IMR-90 (cell line): Measurements from ENCODE around the gene DHRS7B. TPM values are rescaled to one million over a fixed set of nuclear protein-coding genes. Genes with fewer than 3 reads are reported as not detected.
"Not testable (repeated sequence)": the region's sequence is repeated elsewhere in the genome, so short reads cannot be mapped to it uniquely, and the experiment has no call there.

Experiments used
- ATAC-seq: fragments of 200-7000 bp; cut with Tn5 transposase; 2 replicates; pipeline ENCODE4 v1.9.1; 2020; ENCODE audit warnings: low read depth, mild to moderate bottlenecking, moderate library complexity
- BruUV-seq: library from RNA; stranded (reverse); fragments of 400-500 nt; replicated peaks from 2 replicates; lab custom pipeline; 2021; lab: Mats Ljungman, UMichigan
- CTCF ChIA-PET: fragments of 300-600 bp; formaldehyde crosslinking; extraction: SDS; loops from one replicate; lab custom pipeline; 2021; ENCODE audit warnings: antibody characterized with exemption; lab: Yijun Ruan, JAX
- POLR2A ChIA-PET: fragments of 300-600 bp; sonication (Branson Sonifier 250); formaldehyde crosslinking; loops from one replicate; lab custom pipeline; 2022; ENCODE audit warnings: antibody characterized with exemption; ENCODE audit not compliant: unreplicated experiment; lab: Charles Lee
- DNase-seq: peaks from one replicate; pipeline ENCODE4 v3.0.0; 2013
- H2AFZ ChIP-seq: replicated peaks from 2 replicates; pipeline ENCODE3; 2013; ENCODE audit warnings: low read length, mild to moderate bottlenecking; ENCODE audit not compliant: poor library complexity
- H2AK5ac ChIP-seq: 2 replicates; pipeline ENCODE4 v1.6.1; 2013; ENCODE audit warnings: low read depth, low read length, inconsistent platforms
- H2AK9ac ChIP-seq: replicated peaks from 2 replicates; pipeline ENCODE3; 2013; ENCODE audit warnings: mild to moderate bottlenecking, low read depth, low read length, moderate library complexity; ENCODE audit not compliant: poor library complexity
- H2BK120ac ChIP-seq: 2 replicates; pipeline ENCODE4 v1.6.1; 2013; ENCODE audit warnings: low read depth, low read length, inconsistent platforms
- H2BK15ac ChIP-seq: 3 replicates; pipeline ENCODE4 v1.6.1; 2013; ENCODE audit warnings: low read depth, low read length, inconsistent platforms
- H2BK20ac ChIP-seq: 2 replicates; pipeline ENCODE4 v1.6.1; 2013; ENCODE audit warnings: low read depth, mild to moderate bottlenecking, inconsistent platforms, low read length, moderate library complexity
- H2BK5ac ChIP-seq: 2 replicates; pipeline ENCODE4 v1.6.1; 2013; ENCODE audit warnings: mild to moderate bottlenecking, low read depth, low read length, inconsistent platforms; ENCODE audit not compliant: poor library complexity, severe bottlenecking
- H3K14ac ChIP-seq: replicated peaks from 2 replicates; pipeline ENCODE4 v1.6.1; 2013; ENCODE audit warnings: low read depth, low read length, inconsistent platforms
- H3K18ac ChIP-seq: 2 replicates; pipeline ENCODE4 v1.6.1; 2013; ENCODE audit warnings: low read depth, low read length, control low read depth
- H3K23ac ChIP-seq: 2 replicates; pipeline ENCODE4 v1.6.1; 2013; ENCODE audit warnings: low read depth, low read length, inconsistent platforms
- H3K27ac ChIP-seq: 2 replicates; pipeline ENCODE4 v1.5.1; 2013; ENCODE audit warnings: mild to moderate bottlenecking, control low read depth, low read length; ENCODE audit not compliant: insufficient read depth
- H3K27me3 ChIP-seq: 2 replicates; pipeline ENCODE4 v1.6.1; 2013; ENCODE audit warnings: low read length; ENCODE audit not compliant: control insufficient read depth, insufficient read depth
- H3K36me3 ChIP-seq: 2 replicates; pipeline ENCODE4 v1.6.1; 2013; ENCODE audit warnings: low read length, mixed read lengths; ENCODE audit not compliant: control insufficient read depth, insufficient read depth
- H3K4ac ChIP-seq: 2 replicates; pipeline ENCODE4 v1.6.1; 2013; ENCODE audit warnings: low read depth, low read length, inconsistent platforms
- H3K4me1 ChIP-seq: 2 replicates; pipeline ENCODE4 v1.6.1; 2013; ENCODE audit warnings: low read length, mixed read lengths; ENCODE audit not compliant: control insufficient read depth, insufficient read depth
- H3K4me2 ChIP-seq: 2 replicates; pipeline ENCODE4 v1.6.1; 2013; ENCODE audit warnings: low read depth, mild to moderate bottlenecking, control low read depth, low read length, moderate library complexity
- H3K4me3 ChIP-seq: 2 replicates; pipeline ENCODE4 v1.5.1; 2013; ENCODE audit warnings: low read depth, mild to moderate bottlenecking, control low read depth, low read length, moderate library complexity; ENCODE audit not compliant: insufficient read depth
- H3K56ac ChIP-seq: 2 replicates; pipeline ENCODE4 v1.6.1; 2013; ENCODE audit warnings: low read length, inconsistent platforms; ENCODE audit not compliant: insufficient read depth; ENCODE audit errors: extremely low read depth
- H3K79me1 ChIP-seq, 2 experiments: 2 replicates each; pipeline ENCODE4 v1.6.1; 2013; ENCODE audit warnings: low read length in 2 of 2, inconsistent platforms in 1 of 2, low read depth in 1 of 2
- H3K9ac ChIP-seq: 2 replicates; pipeline ENCODE4 v1.6.1; 2013; ENCODE audit warnings: low read depth, low read length, control low read depth
- H3K9me1 ChIP-seq: 2 replicates; pipeline ENCODE4 v1.6.1; 2013; ENCODE audit warnings: low read length, inconsistent platforms; ENCODE audit not compliant: insufficient read depth
- H3K9me3 ChIP-seq: 2 replicates; pipeline ENCODE4 v1.6.1; 2013; ENCODE audit warnings: low read length; ENCODE audit not compliant: control insufficient read depth, insufficient read depth
- H4K20me1 ChIP-seq: 2 replicates; pipeline ENCODE4 v1.6.1; 2013; ENCODE audit warnings: low read length, inconsistent platforms; ENCODE audit not compliant: insufficient read depth
- H4K5ac ChIP-seq: 2 replicates; pipeline ENCODE4 v1.6.1; 2013; ENCODE audit warnings: mild to moderate bottlenecking, low read depth, low read length, control low read depth
- H4K8ac ChIP-seq, 2 experiments: 2 replicates each; pipeline ENCODE4 v1.6.1; 2013; ENCODE audit warnings: low read depth in 2 of 2, low read length in 2 of 2, control low read depth in 1 of 2, inconsistent platforms in 1 of 2
- H4K91ac ChIP-seq: 2 replicates; pipeline ENCODE4 v1.6.1; 2013; ENCODE audit warnings: low read depth, low read length, inconsistent platforms; ENCODE audit not compliant: insufficient read depth
- ELK1 ChIP-seq: fragments of 150-350 bp; IDR thresholded peaks from 2 replicates; pipeline ENCODE4 v1.6.1; 2016; ENCODE audit warnings: low read depth, mild to moderate bottlenecking, low read length, moderate library complexity, borderline replicate concordance
- MXI1 ChIP-seq: IDR thresholded peaks from 2 replicates; pipeline ENCODE4 v1.6.1; 2012; ENCODE audit warnings: low read depth, mild to moderate bottlenecking, low read length, moderate library complexity, borderline replicate concordance
- NFE2L2 ChIP-seq: fragments of 150-350 bp; IDR thresholded peaks from 2 replicates; pipeline ENCODE4 v1.6.1; 2016; ENCODE audit warnings: low read depth, mild to moderate bottlenecking, low read length
- POLR2A ChIP-seq: IDR thresholded peaks from 2 replicates; pipeline ENCODE4 v1.6.1; 2012; ENCODE audit warnings: mild to moderate bottlenecking, low read depth, low read length
- RFX5 ChIP-seq: IDR thresholded peaks from 2 replicates; pipeline ENCODE4 v1.8.0; 2012; ENCODE audit warnings: low read depth, mild to moderate bottlenecking, low read length, moderate library complexity
- SMC3 ChIP-seq: fragments of 150-350 bp; IDR thresholded peaks from 2 replicates; pipeline ENCODE4 v1.6.1; 2016; ENCODE audit warnings: low read depth, mild to moderate bottlenecking, antibody characterized with exemption, low read length, moderate library complexity
- WGBS, 2 experiments: methylation state at CpG; one replicate each; pipeline versions ENCODE4 v1.1.5 to v1.1.7; 2013; ENCODE audit warnings: missing lambda C conversion rate in 2 of 2; ENCODE audit not compliant: insufficient read length in 1 of 2; ENCODE audit errors: extremely low coverage in 2 of 2; 5-methylcytosine and 5-hydroxymethylcytosine counted together
- dilution Hi-C: fragments of 300-500 bp; cut with HindIII; formaldehyde crosslinking; loops from one replicate; pipeline ENCODE4 v1.14.3; 2018; ENCODE audit warnings: low sequenced_read_pairs; ENCODE audit not compliant: unreplicated experiment
- in situ Hi-C: fragments of 300-500 bp; cut with MboI; formaldehyde crosslinking; loops from 3 replicates; pipeline ENCODE4 v1.14.3; 2019; ENCODE audit warnings: low sequenced_read_pairs, inconsistent platforms, mixed read lengths
- intact Hi-C: fragments of 100-400 bp; cut with micrococcal nuclease; formaldehyde crosslinking; loops from 2 replicates; pipeline ENCODE4 v1.10.0; 2022
- polyA plus RNA-seq, 3 experiments: library from polyadenylated mRNA; depleted of rRNA; stranded (reverse); fragments of >200 nt; gene quantifications; 2 replicates each; pipeline ENCODE4 v1.2.3, GENCODE V29; 2012; ENCODE audit warnings: low replicate concordance in 1 of 3
- total RNA-seq: library from RNA; depleted of rRNA; stranded (reverse); fragments of >200 nt; gene quantifications from 2 replicates; pipeline ENCODE4 v1.2.3, GENCODE V29; 2012

The DHRS7B gene
- total and polyA plus RNA-seq, 2 of the 4 experiments (the other 2 are of a cell fraction): 24.4 to 34.4 TPM

DNA sequence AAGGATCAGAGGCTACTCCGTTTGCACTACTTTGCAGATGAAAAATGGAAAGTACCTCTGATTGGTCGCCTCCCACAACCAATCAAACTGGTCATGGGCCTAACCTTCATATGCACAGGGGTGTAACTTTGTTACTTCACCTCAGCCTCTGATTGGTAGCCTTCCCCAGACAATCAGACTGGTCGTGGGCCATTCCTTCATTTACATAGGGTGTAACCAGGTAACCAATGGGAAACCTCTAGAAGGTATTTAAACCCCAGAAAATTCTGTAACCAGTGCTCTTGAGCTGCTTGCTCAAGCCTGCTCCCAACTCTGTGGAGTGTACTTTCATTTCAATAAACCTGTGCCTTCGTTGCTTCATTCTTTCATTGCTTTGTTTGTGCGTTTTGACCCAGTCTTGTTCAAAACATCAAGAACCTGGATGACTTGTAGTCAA lies 44.7 kb upstream of the DHRS7B start:
- Histone ChIP-seq H3K23ac (no peak overlapping the region), H2BK5ac (no peak overlapping the region), H3K9me3 (0 out of 2 replicates have a peak, but pooled peaks cover 3% of the 10 kb centered on the region), H2BK15ac (no peak overlapping the region), H3K36me3 (no peaks in the 10 kb centered on the region), H3K4ac (no peak overlapping the region), H3K9ac (no peak overlapping the region), H3K14ac (no peak overlapping the region), H2AFZ (no peak overlapping the region), H4K91ac (no peak overlapping the region), H3K4me1 (no peaks in the 10 kb centered on the region), H3K18ac (no peak overlapping the region), H3K9me1 (no peaks in the 10 kb centered on the region), H4K8ac (no peak overlapping the region), H2AK9ac (no peak overlapping the region), H2BK20ac (no peak overlapping the region), H3K4me3 (no peak overlapping the region), H2AK5ac (no peak overlapping the region), H3K79me1 (no peaks in the 10 kb centered on the region), H2BK120ac (no peak overlapping the region), H3K56ac (no peak overlapping the region), H3K27me3 (peaks cover 17% of the 10 kb centered on the region), H3K27ac (no peak overlapping the region), H4K5ac (no peak overlapping the region), H3K4me2 (no peak overlapping the region), H4K20me1 (no peaks in the 10 kb centered on the region)
- CTCF ChIA-PET: no interaction called here
- intact Hi-C loops: no loop called here
- in situ Hi-C loops: no loop called here
- ATAC-seq: no peak
- POLR2A ChIA-PET: no interaction called here
- no peak for DNase-seq
- no peak for TF ChIP-seq NFE2L2
- TF ChIP-seq POLR2A: no peak
- no peak for TF ChIP-seq MXI1
- no peak for TF ChIP-seq ELK1
- no peak for TF ChIP-seq RFX5
- TF ChIP-seq SMC3: no peak
- BruUV-seq: no TSS peak
- WGBS, 2 experiments: no CpG with 5 or more reads among the region's 5 CpGs
- dilution Hi-C loops: no loop called here

GRCh38 chr17:21085280-21085679 lies 41.5 kb upstream of the DHRS7B start:
- in situ Hi-C loops, H3K36me3 ChIP-seq, H3K4ac ChIP-seq, H2AK9ac ChIP-seq, H2BK15ac ChIP-seq, H3K27ac ChIP-seq, H3K23ac ChIP-seq, intact Hi-C loops, BruUV-seq, H3K27me3 ChIP-seq, H3K9me1 ChIP-seq, H2BK20ac ChIP-seq, H3K14ac ChIP-seq, H4K5ac ChIP-seq, H4K20me1 ChIP-seq, H3K4me2 ChIP-seq, H3K18ac ChIP-seq, POLR2A ChIA-PET, CTCF ChIA-PET, H3K4me1 ChIP-seq, H3K4me3 ChIP-seq, H2AFZ ChIP-seq, dilution Hi-C loops, H3K9me3 ChIP-seq, H3K9ac ChIP-seq, ATAC-seq, DNase-seq, H4K8ac ChIP-seq, H4K91ac ChIP-seq, H2AK5ac ChIP-seq, H3K56ac ChIP-seq, H2BK5ac ChIP-seq, H3K79me1 ChIP-seq, H2BK120ac ChIP-seq: not testable (repeated sequence)
- WGBS, 2 experiments: 60% methylated on average over 1 of the region's 1 CpG; no CpG with 5 or more reads in 1 of the 2 experiments
